GM13977 (cell line): ENCODE data around the gene EHD2.

Experiments used
- DNase-seq: peaks from one replicate; pipeline ENCODE4 v3.0.0; 2012; ENCODE audit warnings: low spot score
- CTCF ChIP-seq: IDR thresholded peaks from 2 replicates; pipeline ENCODE4 v1.5.1; 2012; ENCODE audit warnings: mild to moderate bottlenecking, control low read depth; ENCODE audit not compliant: insufficient read depth; ENCODE audit errors: extremely low read depth, missing control alignments
- in situ Hi-C: fragments of 300-500 bp; cut with MboI; formaldehyde crosslinking; loops from one replicate; pipeline ENCODE4 v1.12.0; 2022; ENCODE audit warnings: low sequenced_read_pairs, low pct_unique_long_range_greater_than_20kb, mixed read lengths, inconsistent platforms; ENCODE audit not compliant: unreplicated experiment

EHD2 gene

GRCh38 chr19:47700934-47701716, 12.1 kb upstream of the EHD2 start:
- in situ Hi-C loops: no loop called here

GRCh38 chr19:47701717-47702552, 11.3 kb upstream of the EHD2 start:
- in situ Hi-C loops: no loop called here
- no peak for TF ChIP-seq CTCF
- no peak for DNase-seq

More at GRCh38 chr19:47700934-47701716, 12.1 kb upstream of the EHD2 start:
- DNase-seq: no peak
- no peak for TF ChIP-seq CTCF

GRCh38 chr19:47702671-47703070, 10.6 kb upstream of the EHD2 start:
- in situ Hi-C loops: no loop called here
- DNase-seq: no peak
- no peak for TF ChIP-seq CTCF

GRCh38 chr19:47703301-47703700, 9.9 kb upstream of the EHD2 start:
- no peak for TF ChIP-seq CTCF
- in situ Hi-C loops: no loop called here
- no peak for DNase-seq

GRCh38 chr19:47704024-47704423, 9.2 kb upstream of the EHD2 start:
- DNase-seq: no peak
- TF ChIP-seq CTCF: no peak
- in situ Hi-C loops: no loop called here

GRCh38 chr19:47704656-47705055, 8.6 kb upstream of the EHD2 start:
- in situ Hi-C loops: no loop called here
- DNase-seq: no peak
- no peak for TF ChIP-seq CTCF
